ACC112 (cell line): ENCODE measurements around the gene GLYATL3.

Experiments used
- H2AFZ ChIP-seq: fragments of 200-600 bp; sonication (generic); one replicate; pipeline ENCODE4 v1.6.0; 2017; ENCODE audit warnings: antibody characterized with exemption, low read length; ENCODE audit not compliant: unreplicated experiment
- H3K27ac ChIP-seq: fragments of 200-600 bp; sonication (generic); 2 replicates; pipeline ENCODE4 v1.5.1; 2014; ENCODE audit warnings: low read depth, mild to moderate bottlenecking, antibody characterized with exemption, low read length, moderate library complexity
- H3K27me3 ChIP-seq: fragments of 200-600 bp; sonication (generic); 2 replicates; pipeline ENCODE4 v1.6.1; 2014; ENCODE audit warnings: mild to moderate bottlenecking, antibody characterized with exemption, low read length, moderate library complexity, mixed read lengths; ENCODE audit not compliant: insufficient read depth
- H3K36me3 ChIP-seq: fragments of 200-600 bp; sonication (generic); 2 replicates; pipeline ENCODE4 v1.6.1; 2016; ENCODE audit warnings: mild to moderate bottlenecking, antibody characterized with exemption, low read length, moderate library complexity, mixed read lengths; ENCODE audit not compliant: insufficient read depth
- H3K4me1 ChIP-seq: fragments of 200-600 bp; sonication (generic); one replicate; pipeline ENCODE4 v1.6.1; 2016; ENCODE audit warnings: low read length, mixed read lengths; ENCODE audit not compliant: insufficient read depth, unreplicated experiment, control insufficient read depth
- H3K4me3 ChIP-seq: fragments of 200-600 bp; sonication (generic); 2 replicates; pipeline ENCODE4 v1.5.1; 2014; ENCODE audit warnings: mild to moderate bottlenecking, low read depth, low read length
- H3K79me2 ChIP-seq: fragments of 200-600 bp; sonication (generic); one replicate; pipeline ENCODE4 v1.6.0; 2016; ENCODE audit warnings: low read length; ENCODE audit not compliant: control insufficient read depth, unreplicated experiment, insufficient read depth

The GLYATL3 gene

GRCh38 chr6:49528571-49528970 is 28.8 kb downstream of the GLYATL3 start:
- Histone ChIP-seq H3K36me3 (no peaks in the 10 kb centered on the region), H3K4me3 (no peak overlapping the region)

DNA sequence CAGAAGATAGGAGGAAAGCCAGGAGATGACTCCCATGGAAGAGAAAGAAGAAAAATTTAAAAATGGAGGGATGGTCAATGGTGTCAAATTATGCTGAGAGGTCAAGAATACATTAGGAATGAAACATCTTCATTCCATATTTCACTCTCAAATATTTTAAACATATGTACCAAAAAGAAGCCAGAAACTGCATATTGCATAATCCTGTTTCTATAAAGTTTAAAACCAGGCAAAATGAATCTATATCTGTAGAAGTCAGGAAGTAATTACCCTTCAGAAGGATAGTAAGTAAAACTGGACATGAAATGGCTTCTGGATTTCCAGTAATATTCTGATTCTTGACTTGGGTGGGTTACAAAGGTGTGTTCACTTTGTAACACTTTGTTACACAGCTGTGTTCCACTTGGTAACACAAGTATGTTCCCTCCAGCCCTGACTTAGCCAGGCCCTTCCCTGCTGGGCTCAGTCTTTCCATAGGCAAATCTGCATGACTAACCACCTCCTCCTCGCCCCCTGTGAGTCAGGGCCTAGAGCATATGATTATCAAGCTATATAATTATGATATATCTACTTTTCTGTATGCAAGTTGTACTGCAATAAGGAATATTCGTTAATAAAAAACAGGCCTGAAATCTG is 30.5 kb downstream of the GLYATL3 start:
- Histone ChIP-seq H3K27ac (no peak overlapping the region), H3K36me3 (no peaks in the 10 kb centered on the region), H3K4me1 (no peaks in the 10 kb centered on the region), H3K79me2 (no peaks in the 10 kb centered on the region), H3K27me3 (no peaks in the 10 kb centered on the region), H3K4me3 (no peak overlapping the region), H2AFZ (no peak overlapping the region)

More at GRCh38 chr6:49528571-49528970, 28.8 kb downstream of the GLYATL3 start:
- H2AFZ ChIP-seq, result no peak overlapping the region
- no peak overlapping the region for H3K27ac ChIP-seq
- no peaks in the 10 kb centered on the region for H3K79me2 ChIP-seq
- H3K4me1 ChIP-seq, result no peaks in the 10 kb centered on the region
- no peaks in the 10 kb centered on the region for H3K27me3 ChIP-seq

GRCh38 chr6:49531774-49532569 is 32.2 kb downstream of the GLYATL3 start:
- no peaks in the 10 kb centered on the region for H3K79me2 ChIP-seq
- peak overlapping the region; percentile 91 for H2AFZ ChIP-seq
- no peaks in the 10 kb centered on the region for H3K4me1 ChIP-seq
- peak overlapping the region; percentile 66 for H3K4me3 ChIP-seq
- no peak overlapping the region for H3K27ac ChIP-seq
- H3K36me3 ChIP-seq, result no peaks in the 10 kb centered on the region
- no peaks in the 10 kb centered on the region for H3K27me3 ChIP-seq

- no peaks in the 10 kb centered on the region for H3K27me3 ChIP-seq
- no peaks in the 10 kb centered on the region for H3K79me2 ChIP-seq
- no peak overlapping the region for H3K4me3 ChIP-seq
- peaks cover 3% of the 10 kb centered on the region for H3K4me1 ChIP-seq
- H2AFZ ChIP-seq, result no peak overlapping the region
- no peaks in the 10 kb centered on the region for H3K36me3 ChIP-seq
- no peak overlapping the region for H3K27ac ChIP-seq
Measured at GRCh38 chr6:49535795-49536194, 36.1 kb downstream of the GLYATL3 start.

- Histone ChIP-seq H3K27ac (no peak overlapping the region), H3K79me2 (no peaks in the 10 kb centered on the region), H3K27me3 (no peaks in the 10 kb centered on the region), H3K4me3 (no peak overlapping the region), H2AFZ (no peak overlapping the region), H3K4me1 (peaks cover 14% of the 10 kb centered on the region), H3K36me3 (no peaks in the 10 kb centered on the region)
Measured at GRCh38 chr6:49539102-49539501, 39.4 kb downstream of the GLYATL3 start.

- no peaks in the 10 kb centered on the region for H3K36me3 ChIP-seq
- H3K4me1 ChIP-seq, result peaks cover 14% of the 10 kb centered on the region
- no peak overlapping the region for H2AFZ ChIP-seq
- H3K4me3 ChIP-seq, result no peak overlapping the region
- H3K27ac ChIP-seq, result peak overlapping the region; percentile 93
- no peaks in the 10 kb centered on the region for H3K27me3 ChIP-seq
- H3K79me2 ChIP-seq, result no peaks in the 10 kb centered on the region
Measured at GRCh38 chr6:49540614-49541013, 40.9 kb downstream of the GLYATL3 start.

GRCh38 chr6:49541210-49541724 is 41.5 kb downstream of the GLYATL3 start:
- no peaks in the 10 kb centered on the region for H3K79me2 ChIP-seq
- H2AFZ ChIP-seq, result peak overlapping the region; percentile 54
- H3K27ac ChIP-seq, result peak overlapping the region; percentile 93
- no peaks in the 10 kb centered on the region for H3K36me3 ChIP-seq
- H3K27me3 ChIP-seq, result no peaks in the 10 kb centered on the region
- peaks cover 14% of the 10 kb centered on the region for H3K4me1 ChIP-seq
- peak overlapping the region; percentile 50 for H3K4me3 ChIP-seq

GRCh38 chr6:49541936-49542335 is 42.2 kb downstream of the GLYATL3 start:
- no peaks in the 10 kb centered on the region for H3K27me3 ChIP-seq
- H3K36me3 ChIP-seq, result no peaks in the 10 kb centered on the region
- peak overlapping the region; percentile 50; the same call in 1 of the 2 replicates for H3K4me3 ChIP-seq
- peak overlapping the region; percentile 93 for H3K27ac ChIP-seq
- H2AFZ ChIP-seq, result peak overlapping the region; percentile 54
- peaks cover 14% of the 10 kb centered on the region for H3K4me1 ChIP-seq
- no peaks in the 10 kb centered on the region for H3K79me2 ChIP-seq

- Histone ChIP-seq H3K4me1 (peaks cover 14% of the 10 kb centered on the region), H3K27ac (no peak overlapping the region), H3K36me3 (no peaks in the 10 kb centered on the region), H2AFZ (no peak overlapping the region), H3K4me3 (no peak overlapping the region), H3K27me3 (no peaks in the 10 kb centered on the region), H3K79me2 (no peaks in the 10 kb centered on the region)
Measured at GRCh38 chr6:49543087-49543858, 43.5 kb downstream of the GLYATL3 start.

GRCh38 chr6:49546331-49546730 is 46.6 kb downstream of the GLYATL3 start:
- Histone ChIP-seq H3K36me3 (no peaks in the 10 kb centered on the region), H3K79me2 (no peaks in the 10 kb centered on the region), H3K27me3 (0 out of 2 replicates have a peak, but pooled peaks cover 3% of the 10 kb centered on the region), H3K4me1 (peaks cover 10% of the 10 kb centered on the region), H3K4me3 (no peak overlapping the region), H2AFZ (no peak overlapping the region), H3K27ac (no peak overlapping the region)
